ENCODE data around the gene DOCK8.
"Not testable (repeated sequence)": the region's sequence is repeated elsewhere in the genome, so short reads cannot be mapped to it uniquely, and the experiment has no call there.

The DOCK8 gene

DNA sequence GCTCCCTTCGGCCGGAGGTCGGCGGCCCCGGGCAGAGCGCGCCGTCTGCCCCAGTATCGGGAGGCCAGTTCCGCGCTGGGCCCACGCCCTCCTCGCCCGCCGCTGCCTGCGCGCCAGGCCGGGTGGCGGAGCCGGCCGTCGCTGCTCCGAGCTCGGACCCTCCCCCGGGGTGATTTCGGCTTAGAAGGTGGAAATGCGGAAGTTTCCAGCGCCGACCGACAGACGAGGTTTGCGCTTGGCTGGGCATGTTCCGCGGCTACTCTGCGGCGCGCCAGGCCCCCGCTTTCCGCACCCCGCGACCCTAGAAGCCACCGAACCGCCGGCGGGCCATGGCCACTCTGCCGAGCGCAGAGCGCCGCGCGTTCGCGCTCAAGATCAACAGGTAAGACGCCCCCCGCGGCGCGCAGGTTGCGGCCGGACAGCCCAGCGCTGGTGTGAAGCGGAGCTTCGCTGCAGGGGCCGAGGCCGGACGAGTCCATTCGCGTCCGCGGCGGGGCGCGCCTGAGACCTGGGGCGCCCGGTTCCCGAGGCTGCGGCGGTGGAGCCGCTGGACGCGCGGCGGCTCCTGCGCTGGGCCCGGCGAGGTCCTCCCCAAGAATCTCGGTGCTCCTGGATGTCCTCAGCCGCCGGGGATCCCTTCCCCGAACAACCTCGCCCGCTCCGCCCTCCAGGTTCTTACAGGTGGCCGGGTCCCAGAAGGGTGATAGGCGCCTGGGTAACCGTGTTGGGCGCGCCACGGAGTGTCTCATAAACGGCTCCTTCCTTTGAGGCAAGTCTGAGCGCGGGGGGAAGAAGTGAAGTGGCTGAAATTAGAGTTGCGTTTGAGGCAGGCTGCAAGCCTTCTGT, at the start of gene DOCK8:
DOCK8 (plus strand) TSS at position 218 of the 846 bp plus-strand sequence; CDS start at position 330, 112 bp downstream.
- peak; percentile 90 for DNase-seq (ENCODE audit: extremely low read depth, insufficient read length)
- peak within 1 kb of the TSS; percentile 73 for H3K4me3 ChIP-seq (replicated peaks; ENCODE audit: low read depth, low read length)
- H3K36me3 ChIP-seq (ENCODE audit: control insufficient read depth, insufficient read depth, low read length) = no peaks in the 10 kb centered on the region
- TF ChIP-seq, protein P1, sequence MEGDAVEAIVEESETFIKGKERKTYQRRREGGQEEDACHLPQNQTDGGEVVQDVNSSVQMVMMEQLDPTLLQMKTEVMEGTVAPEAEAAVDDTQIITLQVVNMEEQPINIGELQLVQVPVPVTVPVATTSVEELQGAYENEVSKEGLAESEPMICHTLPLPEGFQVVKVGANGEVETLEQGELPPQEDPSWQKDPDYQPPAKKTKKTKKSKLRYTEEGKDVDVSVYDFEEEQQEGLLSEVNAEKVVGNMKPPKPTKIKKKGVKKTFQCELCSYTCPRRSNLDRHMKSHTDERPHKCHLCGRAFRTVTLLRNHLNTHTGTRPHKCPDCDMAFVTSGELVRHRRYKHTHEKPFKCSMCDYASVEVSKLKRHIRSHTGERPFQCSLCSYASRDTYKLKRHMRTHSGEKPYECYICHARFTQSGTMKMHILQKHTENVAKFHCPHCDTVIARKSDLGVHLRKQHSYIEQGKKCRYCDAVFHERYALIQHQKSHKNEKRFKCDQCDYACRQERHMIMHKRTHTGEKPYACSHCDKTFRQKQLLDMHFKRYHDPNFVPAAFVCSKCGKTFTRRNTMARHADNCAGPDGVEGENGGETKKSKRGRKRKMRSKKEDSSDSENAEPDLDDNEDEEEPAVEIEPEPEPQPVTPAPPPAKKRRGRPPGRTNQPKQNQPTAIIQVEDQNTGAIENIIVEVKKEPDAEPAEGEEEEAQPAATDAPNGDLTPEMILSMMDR (IDR thresholded peaks at IDR 0.05; ENCODE audit: insufficient read depth, low read length, poor library complexity, severe bottlenecking) = peak; percentile 44
- H3K27me3 ChIP-seq (replicated peaks; ENCODE audit: control insufficient read depth, insufficient read depth, low read length) = no peaks in the 10 kb centered on the region

DNA sequence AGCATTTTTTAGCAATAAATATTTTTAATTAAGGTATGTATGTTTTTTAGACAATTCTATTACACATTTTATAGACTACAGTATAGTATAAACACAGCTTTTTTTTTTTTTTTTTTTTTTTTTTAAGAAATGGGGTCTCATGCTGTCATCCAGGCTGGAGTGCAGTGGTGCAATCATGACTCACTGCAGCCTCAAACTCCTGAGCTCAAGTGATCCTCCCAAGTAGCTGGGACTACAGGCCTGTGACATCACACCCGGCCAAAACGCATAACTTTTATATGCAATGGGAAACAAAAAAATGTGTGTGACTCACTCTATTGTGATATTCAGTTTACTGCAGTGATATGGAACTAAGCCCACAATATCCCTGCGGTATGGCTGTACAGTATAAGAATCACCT, 44.9 kb upstream of the DOCK8 start:
- H3K4me3 ChIP-seq (replicated peaks; ENCODE audit: low read depth, low read length); H3K27me3 ChIP-seq (replicated peaks; ENCODE audit: control insufficient read depth, insufficient read depth, low read length); H3K36me3 ChIP-seq (ENCODE audit: control insufficient read depth, insufficient read depth, low read length); DNase-seq (ENCODE audit: extremely low read depth, insufficient read length): not testable (repeated sequence)

- not testable (repeated sequence) for H3K27me3 ChIP-seq (replicated peaks; ENCODE audit: control insufficient read depth, insufficient read depth, low read length); H3K36me3 ChIP-seq (ENCODE audit: control insufficient read depth, insufficient read depth, low read length); DNase-seq (ENCODE audit: extremely low read depth, insufficient read length)
- peak overlapping the region; percentile 44 for H3K4me3 ChIP-seq (replicated peaks; ENCODE audit: low read depth, low read length)
These were observed 36.4 kb upstream of the DOCK8 start for GRCh38 chr9:178140-178825.

DNA sequence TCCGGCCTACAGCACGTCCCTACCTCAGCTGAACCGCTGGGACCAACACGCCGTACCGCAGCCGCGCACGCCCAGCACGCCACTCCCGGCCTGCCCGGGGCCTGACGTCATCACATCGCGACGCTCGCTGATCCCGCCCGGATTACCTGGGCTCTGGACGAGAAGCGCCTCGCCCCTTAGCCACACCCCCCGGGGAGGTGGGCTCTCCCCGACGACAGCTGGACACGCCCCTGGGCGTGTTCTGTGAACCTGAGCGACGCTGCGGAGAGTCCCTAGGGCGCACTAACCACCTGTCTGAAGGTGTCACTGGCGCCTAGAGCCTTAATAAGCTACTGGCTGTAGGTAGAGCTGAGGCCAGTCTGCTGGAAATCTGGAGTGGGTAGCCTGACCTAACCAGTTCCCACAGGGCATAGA, 35.7 kb upstream of the DOCK8 start, which contains the start of gene ZNG1A:
ZNG1A (minus strand) TSS at position 87 of the 414 bp plus-strand sequence. CDS start 87 bp downstream, outside the sequence.
- not testable (repeated sequence) for H3K36me3 ChIP-seq (ENCODE audit: control insufficient read depth, insufficient read depth, low read length); H3K27me3 ChIP-seq (replicated peaks; ENCODE audit: control insufficient read depth, insufficient read depth, low read length)
- DNase-seq (ENCODE audit: extremely low read depth, insufficient read length) = peak; percentile 9
- peak within 1 kb of the TSS; percentile 44 for H3K4me3 ChIP-seq (replicated peaks; ENCODE audit: low read depth, low read length)

DNA sequence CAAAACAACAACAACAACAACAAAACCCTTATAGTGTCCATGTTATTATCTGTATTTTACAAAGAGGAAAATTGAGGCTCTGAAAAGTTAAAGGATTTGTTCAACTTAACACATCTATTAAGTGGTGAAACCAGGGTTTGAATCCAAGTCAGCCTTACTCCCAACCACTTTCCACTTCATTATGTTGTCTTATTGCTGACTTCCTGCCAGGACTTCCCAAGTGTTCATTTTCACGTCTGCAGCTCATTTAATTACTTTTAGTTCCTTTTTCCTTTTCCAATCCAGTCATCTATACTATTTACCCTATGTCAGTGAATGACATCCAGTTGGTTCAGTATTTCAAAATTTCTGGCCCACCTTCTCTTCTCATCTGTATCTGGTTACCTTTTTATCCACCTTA, 15.1 kb upstream of the DOCK8 start:
- H3K4me3 ChIP-seq (replicated peaks; ENCODE audit: low read depth, low read length); H3K27me3 ChIP-seq (replicated peaks; ENCODE audit: control insufficient read depth, insufficient read depth, low read length); H3K36me3 ChIP-seq (ENCODE audit: control insufficient read depth, insufficient read depth, low read length); DNase-seq (ENCODE audit: extremely low read depth, insufficient read length): not testable (repeated sequence)

- TF ChIP-seq, protein P1 (IDR thresholded peaks at IDR 0.05; ENCODE audit: insufficient read depth, low read length, poor library complexity, severe bottlenecking) = no peak
- no peak for DNase-seq (ENCODE audit: extremely low read depth, insufficient read length)
- no peaks in the 10 kb centered on the region for H3K27me3 ChIP-seq (replicated peaks; ENCODE audit: control insufficient read depth, insufficient read depth, low read length)
- H3K4me3 ChIP-seq (replicated peaks; ENCODE audit: low read depth, low read length) = no peak overlapping the region
- H3K36me3 ChIP-seq (ENCODE audit: control insufficient read depth, insufficient read depth, low read length) = no peaks in the 10 kb centered on the region
These were observed 8.2 kb upstream of the DOCK8 start for GRCh38 chr9:206481-206880.

DNA sequence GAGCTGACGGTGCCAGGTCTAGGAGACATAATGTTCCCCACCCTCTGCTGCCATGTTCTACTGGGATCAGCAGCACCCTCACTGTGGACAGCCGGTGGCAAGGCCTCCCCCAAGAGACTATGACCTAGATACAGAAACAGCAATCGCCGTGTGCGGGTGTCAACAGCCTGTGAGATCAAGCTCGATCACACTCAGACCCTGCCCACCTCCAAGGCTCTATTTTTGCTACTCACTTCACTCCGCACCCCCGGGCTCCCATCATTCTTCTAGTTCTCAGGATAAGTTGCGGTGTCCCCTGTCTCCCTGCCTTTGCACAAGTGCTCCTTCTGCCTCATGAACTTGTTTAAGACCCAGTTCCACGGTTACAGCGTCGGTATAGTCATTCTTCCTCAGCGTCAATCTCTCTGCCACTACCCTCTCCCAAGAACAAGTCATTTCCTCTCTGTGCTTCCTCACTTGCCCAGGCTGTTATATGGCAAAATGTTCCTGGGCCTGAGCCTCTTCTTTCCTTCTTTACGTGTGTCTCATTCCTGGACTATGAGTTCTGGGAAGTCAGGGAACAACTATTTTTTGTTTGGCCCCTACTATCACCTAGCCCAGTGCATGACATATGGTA, 5.4 kb upstream of the DOCK8 start:
- Histone ChIP-seq H3K27me3 (replicated peaks; ENCODE audit: control insufficient read depth, insufficient read depth, low read length) (no peaks in the 10 kb centered on the region), H3K4me3 (replicated peaks; ENCODE audit: low read depth, low read length) (no peak overlapping the region), H3K36me3 (ENCODE audit: control insufficient read depth, insufficient read depth, low read length) (no peaks in the 10 kb centered on the region)
- TF ChIP-seq, protein P1 (IDR thresholded peaks at IDR 0.05; ENCODE audit: insufficient read depth, low read length, poor library complexity, severe bottlenecking) = no peak
- DNase-seq (ENCODE audit: extremely low read depth, insufficient read length) = no peak

All from GM06990 (cell line).